Hepatic stellate cell (primary cell): ENCODE measurements around the gene TM2D1.
"Not testable (repeated sequence)": the region's sequence is repeated elsewhere in the genome, so short reads cannot be mapped to it uniquely, and the experiment has no call there.

Experiments used
- DNase-seq: peaks from one replicate; pipeline ENCODE4 v3.0.0; 2011; ENCODE audit warnings: low spot score

Gene TM2D1

DNA sequence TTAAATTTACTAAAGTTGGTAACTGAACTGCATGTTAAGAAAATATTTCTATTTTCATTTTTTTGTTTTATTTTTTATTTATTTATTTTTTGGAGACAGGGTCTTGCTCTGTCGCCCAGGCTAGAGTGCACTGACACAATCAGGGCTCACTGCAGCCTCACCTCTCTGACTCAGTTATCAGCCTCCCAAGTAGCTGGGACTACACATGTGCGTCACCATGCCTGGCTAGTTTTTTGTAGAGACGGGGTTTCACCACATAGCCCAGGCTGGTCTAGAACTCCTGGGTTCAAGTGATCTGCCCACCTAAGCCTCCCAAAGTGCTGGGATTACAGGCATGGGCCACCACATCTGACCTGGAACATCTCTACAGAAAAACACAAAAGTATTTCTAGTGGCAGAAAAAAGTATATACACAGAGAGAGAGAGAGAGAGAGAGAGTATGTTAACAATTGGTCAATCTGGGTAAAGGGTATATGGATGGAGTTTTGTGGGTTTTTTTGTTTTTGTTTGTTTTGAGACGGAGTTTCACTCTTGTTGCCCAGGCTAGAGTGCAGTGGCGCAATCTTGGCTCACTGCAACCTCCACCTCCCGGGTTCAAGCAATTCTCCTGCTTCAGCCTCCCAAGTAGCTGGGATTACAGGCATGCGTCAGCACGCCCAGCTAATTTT is 5.8 kb downstream of the TM2D1 start:
- not testable (repeated sequence) for DNase-seq

DNA sequence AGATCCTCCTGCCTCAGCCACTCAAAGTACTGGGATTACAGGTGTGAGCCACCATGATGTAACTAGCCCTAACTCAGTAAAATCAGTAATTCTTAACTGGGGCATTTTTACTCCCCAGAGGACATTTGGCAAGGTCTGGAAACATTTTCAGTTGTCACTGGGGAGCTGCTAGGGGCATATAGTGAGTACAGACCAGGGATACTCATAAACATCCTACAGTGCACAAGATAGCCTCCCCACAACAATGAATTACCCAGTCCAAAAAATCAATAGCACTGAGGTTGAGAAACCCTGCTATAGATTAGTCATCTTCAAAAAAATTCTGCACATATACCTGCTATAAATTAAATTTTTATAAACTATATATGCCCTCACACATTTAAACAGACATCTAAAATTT is 13.0 kb downstream of the TM2D1 start:
- DNase-seq = no peak

DNA sequence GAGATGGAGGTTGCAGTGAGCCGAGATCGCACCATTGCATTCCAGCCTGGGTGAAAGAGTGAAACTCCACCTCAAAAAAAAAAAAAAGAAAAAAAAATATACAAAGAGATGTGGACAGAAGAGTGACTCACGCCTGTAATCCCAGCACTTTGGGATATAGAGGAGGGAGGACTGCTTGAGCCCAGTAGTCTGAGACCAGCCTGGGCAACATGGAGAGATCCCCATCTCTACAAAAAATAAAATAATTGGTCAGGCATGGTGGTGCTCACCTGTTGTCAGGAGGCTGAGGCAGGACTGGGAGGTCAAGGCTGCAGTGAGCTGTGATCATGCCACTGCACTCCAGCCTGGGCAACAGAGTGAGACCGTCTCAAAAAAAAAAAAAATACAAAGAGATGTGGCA is 13.7 kb downstream of the TM2D1 start:
- DNase-seq = peak; percentile 30

DNA sequence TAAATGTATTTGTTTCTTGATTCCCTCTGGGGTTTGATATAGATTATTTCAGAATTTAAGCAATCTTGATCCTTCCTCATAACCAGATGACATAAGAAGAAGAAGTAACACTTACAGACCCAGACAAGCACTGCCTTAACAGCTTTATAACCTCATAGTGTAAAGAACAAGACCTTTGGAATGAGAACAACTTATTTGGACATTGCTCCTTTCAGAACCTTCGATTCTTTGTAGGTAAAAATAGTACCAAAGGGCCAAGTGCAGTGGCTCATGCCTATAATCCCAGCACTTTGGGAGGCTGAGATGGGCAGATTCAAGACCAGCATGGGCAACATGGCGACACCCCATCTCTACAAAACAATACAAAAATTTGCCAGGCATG is 15.0 kb downstream of the TM2D1 start:
- no peak for DNase-seq

DNA sequence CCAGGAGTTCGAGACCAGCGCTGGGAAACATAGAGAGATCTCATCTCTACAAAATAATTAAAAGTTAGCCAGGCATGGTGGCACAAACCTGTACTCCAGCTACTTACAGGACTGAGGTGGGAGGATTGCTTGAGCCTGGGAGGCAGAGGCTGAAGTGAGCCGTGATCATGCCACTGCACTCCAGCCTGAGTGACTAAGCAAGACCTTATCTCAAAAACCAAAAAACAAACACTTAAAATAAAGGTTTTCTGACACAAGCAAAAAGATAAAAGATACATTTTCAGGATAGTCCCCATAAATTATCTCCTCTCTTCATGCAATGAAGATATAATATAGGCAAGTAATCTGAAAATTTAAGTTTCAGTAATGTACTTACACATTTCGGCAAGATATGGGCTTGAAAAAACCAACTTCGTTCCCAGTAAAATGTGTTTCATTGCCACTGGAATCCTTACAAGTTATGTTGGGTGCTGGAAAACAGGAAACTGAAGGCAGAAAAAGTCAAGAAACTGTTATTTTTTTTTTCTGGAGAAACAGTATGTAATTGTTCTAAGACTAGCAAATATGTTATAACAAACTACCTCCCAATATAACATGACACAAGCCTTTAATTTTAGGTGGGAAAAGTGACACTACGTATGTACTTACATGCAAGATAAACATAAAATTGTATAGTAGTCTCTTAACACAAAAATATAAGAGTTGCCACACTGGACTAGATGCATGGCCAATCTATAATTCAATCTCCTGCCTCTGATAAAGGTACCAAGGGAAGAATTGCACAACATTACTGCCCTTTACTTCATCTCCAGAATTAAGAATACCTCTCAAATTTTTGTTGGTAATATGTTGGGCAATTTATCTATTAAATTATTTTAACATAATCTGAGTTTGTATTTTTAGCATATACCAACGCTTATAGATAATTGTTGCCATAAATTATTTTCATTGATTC is 15.7 kb downstream of the TM2D1 start:
- no peak for DNase-seq

DNA sequence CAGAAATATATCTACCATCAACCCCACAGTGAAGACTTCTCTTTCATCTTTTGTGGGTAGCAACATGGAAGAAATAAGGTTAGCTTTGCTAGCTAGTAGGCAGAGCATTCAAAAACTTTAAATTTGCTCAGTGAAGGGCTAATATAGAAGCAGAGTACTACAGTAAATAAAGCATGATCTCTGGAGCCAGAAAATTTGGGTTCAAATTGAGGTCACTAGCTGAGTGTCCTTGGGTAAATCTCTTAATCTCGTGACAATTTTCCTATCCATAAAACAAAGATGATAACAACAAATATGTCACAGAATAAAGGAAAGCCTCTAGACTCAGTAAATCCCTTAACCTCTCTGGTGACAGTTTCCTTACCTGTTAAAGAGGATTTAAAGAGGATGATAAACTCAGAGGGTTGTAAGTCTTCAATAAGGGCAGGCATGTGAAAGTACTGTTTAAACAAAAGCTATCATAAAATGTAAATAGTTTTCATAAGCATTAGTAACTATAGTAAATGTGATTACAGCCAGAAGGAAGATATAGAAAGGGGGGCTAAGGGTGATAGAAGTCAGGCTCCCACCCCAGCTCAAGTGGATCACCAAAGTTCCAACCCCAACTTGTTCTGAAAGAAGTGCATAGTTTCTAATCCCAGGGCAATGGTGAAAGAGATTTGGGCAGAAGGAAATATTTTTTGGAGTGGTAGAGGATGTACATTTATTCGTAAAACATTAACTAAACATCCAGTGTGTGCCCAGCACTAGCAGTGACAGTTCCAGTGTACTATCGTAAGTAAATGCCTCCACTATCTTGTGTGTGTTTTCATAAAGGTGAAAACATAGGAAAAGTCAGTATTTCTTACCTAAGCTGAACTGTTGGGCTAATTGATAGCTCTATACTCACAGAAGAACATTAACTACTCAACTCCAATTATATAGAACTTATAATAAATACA is 24.8 kb downstream of the TM2D1 start:
- no peak for DNase-seq

DNA sequence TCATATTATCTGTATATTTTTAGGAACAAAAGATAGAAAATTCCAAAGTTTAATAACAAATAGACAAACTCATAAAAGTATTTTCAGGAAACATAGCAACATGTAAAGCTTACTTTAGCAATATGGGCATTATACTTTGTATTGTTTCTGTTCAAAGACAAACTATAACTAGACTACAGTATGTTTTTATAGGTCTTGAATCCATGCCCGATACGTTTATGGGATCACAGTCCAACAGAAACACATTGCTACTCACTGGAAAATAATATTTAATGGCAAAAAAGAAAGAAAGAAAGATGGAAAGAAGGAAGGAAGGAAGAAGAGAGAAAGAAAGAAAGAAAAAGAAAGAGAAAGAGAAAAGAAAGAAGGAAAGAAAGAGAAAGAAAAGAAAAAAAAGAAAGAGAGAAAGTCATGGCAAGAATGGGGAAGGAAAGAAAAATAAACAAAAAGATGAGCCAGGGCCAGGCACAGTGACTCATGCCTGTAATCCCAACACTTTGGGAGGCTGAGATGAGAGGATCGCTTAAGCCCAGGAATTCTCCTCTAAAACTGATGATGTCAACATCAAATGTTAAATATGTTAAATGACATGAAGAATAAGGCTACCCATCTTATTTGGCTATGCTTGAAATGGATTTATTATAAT is 32.7 kb downstream of the TM2D1 start:
- DNase-seq = peak; percentile 18

DNA sequence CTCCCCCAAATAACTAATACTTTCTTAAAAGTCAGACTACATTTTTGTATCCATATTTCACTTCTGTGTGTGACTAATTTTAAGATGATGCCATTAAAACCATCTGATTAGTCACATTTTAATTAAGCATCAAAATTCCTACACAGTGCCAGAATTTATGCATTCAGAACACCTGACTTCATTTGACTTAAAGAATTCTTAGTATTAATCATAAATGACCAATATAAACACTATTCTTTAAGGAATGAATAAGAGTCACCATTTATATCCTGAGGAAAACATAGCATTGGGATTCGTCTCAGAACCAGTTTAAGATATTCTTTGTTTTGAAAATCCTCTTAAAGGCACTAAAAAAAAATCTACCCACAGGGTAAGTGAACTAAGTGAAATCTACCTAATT is 37.0 kb downstream of the TM2D1 start:
- no peak for DNase-seq

DNA sequence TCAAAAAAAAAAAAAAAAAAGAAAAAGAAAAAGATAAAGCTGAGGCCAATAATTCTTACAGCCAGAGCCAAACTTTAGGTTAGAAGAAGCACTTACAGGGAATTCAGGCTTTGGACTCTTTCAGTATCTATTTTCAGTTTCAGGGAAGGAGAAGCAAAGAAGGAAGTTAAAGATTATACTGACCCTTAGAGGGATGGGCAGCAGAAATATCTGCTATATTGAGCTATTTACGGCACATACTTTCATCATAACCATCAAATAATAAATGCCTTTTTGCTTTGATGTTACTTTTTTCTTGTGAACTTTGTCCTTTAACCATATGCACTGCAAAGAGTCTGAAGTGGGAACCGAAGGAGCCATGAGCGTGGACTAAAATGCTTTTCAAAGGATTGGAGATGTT is 42.0 kb downstream of the TM2D1 start:
- DNase-seq = no peak

DNA sequence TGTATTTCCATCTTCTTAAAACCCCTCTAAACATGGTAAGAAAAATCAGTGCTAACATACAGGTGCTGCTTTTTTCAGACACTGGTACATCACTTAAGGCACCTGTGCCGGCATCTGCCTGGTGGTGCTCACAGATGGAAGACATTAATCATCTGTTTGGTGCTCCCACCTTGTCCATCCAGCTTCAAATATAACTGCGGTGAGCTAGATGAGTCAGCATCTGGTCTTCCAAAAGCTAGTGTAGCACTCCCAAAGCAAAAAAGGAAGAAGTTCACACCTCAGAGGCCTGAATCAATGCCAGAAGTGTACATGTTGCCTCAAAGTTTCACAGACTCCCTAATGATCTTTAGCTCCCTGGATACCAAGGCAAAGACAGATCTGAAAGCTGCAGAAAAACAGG is 44.4 kb downstream of the TM2D1 start:
- DNase-seq = no peak

DNA sequence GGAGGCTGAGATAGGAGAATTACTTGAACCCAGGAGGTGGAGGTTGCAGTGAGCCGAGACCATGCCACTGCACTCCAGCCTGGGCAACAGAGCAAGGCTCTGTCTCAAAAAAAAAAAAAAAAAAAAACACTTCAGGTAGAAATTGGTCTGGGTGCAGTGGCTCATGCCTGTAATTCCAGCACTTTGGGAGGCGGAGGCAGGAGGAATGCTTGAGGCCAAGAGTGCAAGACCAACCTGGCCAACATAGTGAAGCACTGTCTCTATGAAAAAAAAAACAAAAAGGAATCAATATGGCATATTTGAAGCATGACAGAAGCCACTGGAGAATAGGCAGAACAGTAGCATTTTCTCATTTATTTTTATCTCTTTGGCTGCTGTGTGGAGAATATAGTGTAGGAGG is 48.1 kb downstream of the TM2D1 start:
- not testable (repeated sequence) for DNase-seq

DNA sequence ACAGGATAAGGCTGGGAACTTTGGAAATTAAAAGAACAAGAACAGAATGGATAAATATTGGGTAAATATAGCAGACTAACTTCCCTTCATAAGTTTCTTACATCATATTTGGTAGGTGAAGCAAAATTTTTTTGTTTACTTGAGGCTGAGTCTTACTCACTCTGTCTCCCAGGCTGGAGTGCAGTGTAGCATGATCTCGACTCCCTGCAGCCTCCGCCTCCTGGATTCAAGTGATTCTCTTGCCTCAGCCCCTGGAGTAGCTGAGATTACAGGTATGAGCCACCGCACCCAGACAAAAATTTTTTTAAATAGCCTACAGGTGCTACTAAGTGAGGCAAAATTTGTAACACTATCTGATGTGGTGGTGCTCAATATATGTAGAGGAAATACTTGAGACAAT is 50.7 kb downstream of the TM2D1 start:
- DNase-seq = no peak

DNA sequence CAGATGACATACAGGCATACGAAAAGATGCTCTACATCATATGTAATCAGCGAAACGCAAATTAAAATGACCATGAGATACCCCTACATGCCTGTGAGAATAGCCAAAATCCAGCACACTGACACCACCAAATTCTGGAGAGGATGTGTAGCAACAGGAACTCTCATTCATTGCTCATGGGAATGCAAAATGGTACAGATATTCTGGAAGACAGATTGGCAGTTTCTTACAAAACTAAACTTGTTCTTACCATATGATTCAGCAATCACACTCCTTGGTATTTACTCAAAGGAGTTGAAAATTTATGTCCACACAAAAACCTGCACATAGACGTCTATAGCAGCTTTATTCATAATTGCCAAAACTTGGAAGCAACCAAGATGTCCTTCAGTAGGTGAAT is 52.6 kb downstream of the TM2D1 start:
- no peak for DNase-seq

DNA sequence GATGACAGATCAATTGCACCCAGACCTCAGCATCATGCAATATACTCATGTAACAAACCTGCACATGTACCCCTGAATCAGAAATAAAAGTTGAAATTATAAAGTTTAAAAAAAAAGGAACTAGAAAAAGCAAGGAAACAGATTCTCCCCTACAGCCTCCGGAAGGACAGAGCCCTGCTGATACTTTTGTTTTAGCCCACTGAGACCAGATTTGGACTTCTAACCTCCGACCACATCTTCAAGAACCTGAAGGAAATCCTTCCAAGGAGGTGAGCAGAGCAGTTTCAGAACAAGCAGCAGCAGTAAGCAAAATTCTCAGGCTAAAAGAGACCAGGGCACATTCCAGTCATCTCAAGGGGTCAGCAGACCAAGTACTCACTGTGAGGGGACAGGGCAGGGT is 54.5 kb downstream of the TM2D1 start:
- DNase-seq = no peak

DNA sequence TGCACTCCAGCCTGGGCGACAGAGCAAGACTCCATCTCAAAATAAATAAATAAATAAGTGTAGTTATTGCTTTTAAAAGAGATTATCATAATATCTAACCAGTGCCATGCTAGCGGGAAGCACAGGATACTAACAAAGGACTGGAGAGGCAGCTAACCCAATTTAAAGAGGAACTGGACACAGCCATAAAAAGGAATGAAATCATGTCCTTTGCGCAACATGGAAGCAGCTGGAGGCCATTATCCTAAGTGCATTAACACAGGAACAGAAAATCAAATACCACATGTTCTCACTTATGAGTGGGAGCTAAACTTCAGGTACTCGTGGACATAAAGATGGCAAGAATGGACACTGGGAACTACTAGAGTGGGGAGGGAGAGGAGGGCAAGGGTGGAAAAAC is 54.9 kb downstream of the TM2D1 start:
- no peak for DNase-seq

DNA sequence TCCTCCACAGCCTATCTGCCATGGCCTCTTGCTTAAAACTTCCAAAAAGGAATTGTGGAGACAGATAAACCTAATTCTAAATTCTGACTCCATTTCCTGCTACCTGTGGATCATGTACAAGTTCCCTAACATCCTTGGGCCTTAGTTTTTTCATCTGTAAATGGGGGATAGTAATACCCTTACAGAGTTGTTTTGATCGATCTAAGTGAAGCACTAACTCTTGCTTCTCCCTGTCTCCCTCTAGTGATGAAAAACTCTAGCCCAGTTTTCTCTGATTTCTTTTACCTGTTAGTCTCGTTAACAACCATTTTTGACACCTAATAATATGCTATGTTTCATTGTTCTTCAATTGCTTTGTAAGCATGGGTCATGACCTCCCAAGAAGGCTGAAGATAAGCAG is 65.9 kb downstream of the TM2D1 start:
- no peak for DNase-seq

DNA sequence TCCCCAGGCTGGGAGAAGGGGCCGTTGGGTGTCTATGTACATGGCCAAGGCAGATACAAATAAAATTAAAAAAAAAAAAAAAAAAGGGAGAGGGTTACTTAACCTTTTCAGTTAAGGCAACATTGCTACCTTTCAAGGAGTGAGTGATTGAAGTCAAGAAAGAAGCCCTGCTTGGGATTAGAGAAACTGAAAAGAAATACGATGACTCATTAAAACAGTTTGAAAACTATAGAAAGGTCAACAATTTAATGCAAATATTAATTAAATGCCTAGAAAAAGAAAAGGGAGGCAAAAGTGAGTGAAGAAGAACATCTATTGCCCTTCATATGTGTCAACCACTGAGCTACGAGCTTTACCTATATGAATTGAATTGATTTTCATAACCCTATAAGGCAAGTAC is 69.5 kb downstream of the TM2D1 start:
- no peak for DNase-seq

DNA sequence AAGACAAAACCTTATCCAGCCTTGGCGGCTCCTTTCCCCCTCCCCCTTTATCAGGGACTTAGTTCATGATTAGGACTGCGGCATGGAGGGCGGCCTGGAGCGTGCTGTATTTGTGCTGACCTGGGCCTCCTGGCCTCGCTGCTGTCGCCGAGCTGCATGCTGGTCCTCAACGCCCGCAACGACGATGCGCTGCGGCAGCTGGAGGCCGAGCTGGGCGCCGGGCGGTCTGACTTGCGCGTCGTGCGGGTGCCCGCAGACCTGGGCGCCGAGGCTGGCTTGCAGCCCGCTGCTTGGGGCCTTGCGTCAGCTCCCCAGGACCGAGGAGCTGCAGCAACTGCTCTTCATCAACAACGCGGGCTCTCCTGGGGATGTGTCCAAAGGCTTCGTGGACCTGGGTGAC is 70.9 kb downstream of the TM2D1 start:
- DNase-seq = no peak

DNA sequence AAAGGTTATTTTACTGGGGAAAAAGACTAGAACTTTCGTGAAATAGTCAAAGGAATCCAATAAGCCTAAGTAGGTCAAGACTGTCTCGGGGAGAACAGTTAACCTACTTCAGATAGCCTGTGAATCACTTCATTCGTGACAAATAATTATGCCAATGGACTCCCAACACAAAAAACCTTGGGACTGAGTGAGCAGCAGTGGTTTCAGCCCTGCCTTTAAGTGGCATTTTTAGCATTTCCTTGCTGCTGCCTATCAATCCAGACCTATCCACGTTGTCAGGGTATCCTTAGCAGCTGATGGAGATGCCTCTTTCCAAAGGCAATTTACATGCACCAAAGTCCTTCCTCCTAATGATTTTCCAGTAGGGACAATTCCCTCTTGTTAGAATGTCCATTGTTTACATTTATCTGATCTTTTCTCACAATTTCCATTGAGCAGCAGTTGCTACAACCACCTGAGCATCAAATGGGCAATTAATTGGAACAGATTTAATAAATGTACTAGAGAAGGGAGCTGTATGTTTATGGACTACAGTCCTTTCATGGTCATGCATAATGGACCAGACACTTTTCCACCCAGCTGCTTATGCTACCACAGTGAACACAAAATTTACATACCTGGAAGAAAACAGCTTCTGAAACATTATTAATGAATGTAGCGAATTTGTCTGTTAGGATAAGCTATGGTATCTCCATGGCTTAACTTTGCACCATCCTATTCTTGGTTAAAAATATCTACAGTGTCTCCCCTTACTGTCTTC is 75.8 kb downstream of the TM2D1 start:
- DNase-seq = no peak

DNA sequence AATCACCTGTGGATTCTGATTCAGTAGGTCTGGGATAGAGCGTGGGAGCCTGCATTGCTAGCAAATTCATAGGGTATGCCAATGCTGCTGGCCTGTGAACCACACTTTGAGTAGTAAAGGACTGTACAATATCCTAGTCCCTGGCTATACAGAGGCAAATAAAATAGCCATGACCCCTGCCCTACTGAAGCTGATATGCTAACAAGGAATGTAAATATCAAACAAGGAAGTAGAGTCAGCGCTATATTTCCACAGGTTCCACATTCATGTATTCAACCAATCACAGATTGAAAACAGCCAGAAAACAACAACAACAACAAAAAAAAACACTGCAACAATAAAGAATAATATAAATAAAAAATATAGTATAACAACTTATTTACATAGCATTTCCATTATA is 77.8 kb downstream of the TM2D1 start:
- no peak for DNase-seq

DNA sequence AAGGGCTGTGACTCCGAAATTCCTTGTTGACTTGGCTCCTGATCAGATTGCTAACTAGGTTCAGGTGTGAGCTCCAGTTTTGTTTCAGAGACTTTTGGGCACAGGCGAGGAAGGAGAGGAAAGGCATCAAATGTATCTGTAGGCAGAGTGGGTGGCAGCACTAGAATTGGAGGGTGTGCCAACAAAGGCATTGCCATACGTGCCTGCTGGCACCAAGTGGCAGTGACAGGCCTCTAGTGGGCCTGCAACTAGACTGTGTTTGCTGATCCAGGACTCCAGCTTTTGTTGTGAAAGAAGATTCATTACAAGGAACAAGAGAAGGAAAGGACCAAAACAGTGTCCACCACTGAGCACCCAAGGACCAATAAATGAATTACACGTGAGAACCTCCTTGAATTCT is 79.5 kb downstream of the TM2D1 start:
- DNase-seq = no peak
